Thoracic aorta (tissue), 2 donors: ENCODE results near the gene PER2. TPM values are rescaled to one million over a fixed set of nuclear protein-coding genes. Genes with fewer than 3 reads are reported as not detected.
"Not testable (repeated sequence)": the region's sequence is repeated elsewhere in the genome, so short reads cannot be mapped to it uniquely, and the experiment has no call there.

Experiments used
- ATAC-seq: fragments of 150-250 bp; one replicate; pipeline ENCODE4 v1.8.0; 2017; ENCODE audit warnings: low read depth; ENCODE audit not compliant: insufficient number of reproducible peaks, low FRiP score
- DNase-seq: peaks from one replicate; pipeline ENCODE4 v3.0.0-alpha.2; 2020; ENCODE audit warnings: low spot score
- H3K27ac ChIP-seq, 2 donors: fragments of 200-600 bp; sonication (generic); 1 replicate in 1 of 2; 2 replicates in 1 of 2; pipeline ENCODE4 v1.5.1; 2016; ENCODE audit warnings: mild to moderate bottlenecking in 2 of 2, moderate library complexity in 2 of 2
- H3K27me3 ChIP-seq: fragments of 200-600 bp; sonication (generic); replicated peaks from 2 replicates; pipeline ENCODE4 v1.6.0; 2016; ENCODE audit warnings: mild to moderate bottlenecking; ENCODE audit not compliant: insufficient read depth
- H3K36me3 ChIP-seq: fragments of 200-600 bp; sonication (generic); one replicate; pipeline ENCODE4 v1.5.1; 2016
- H3K4me1 ChIP-seq, 2 donors: fragments of 200-600 bp; sonication (generic); 1 replicate in 1 of 2; 2 replicates in 1 of 2; pipeline versions ENCODE4 v1.5.1 to v1.6.0; 2016; ENCODE audit warnings: low read depth in 2 of 2, mild to moderate bottlenecking in 1 of 2; ENCODE audit not compliant: control insufficient read depth in 1 of 2
- H3K4me3 ChIP-seq: fragments of 200-600 bp; sonication (generic); 2 replicates; pipeline ENCODE4 v1.5.1; 2016; ENCODE audit warnings: mild to moderate bottlenecking
- H3K9me3 ChIP-seq: fragments of 200-600 bp; sonication (generic); 2 replicates; pipeline ENCODE4 v1.5.1; 2016
- total RNA-seq, 2 donors: library from RNA; depleted of rRNA; stranded (reverse); fragments of >200 nt; gene quantifications; one replicate each; pipeline versions ENCODE4 v1.1.0 to v1.2.3, GENCODE V29; 2016
- TF ChIP-seq, protein P1 (sequence below): fragments of 200-600 bp; sonication (generic); IDR thresholded peaks from one replicate; pipeline ENCODE4 v1.5.1; 2019; ENCODE audit warnings: antibody characterized with exemption

The PER2 gene
- total RNA-seq, 2 donors from 2014 or later = 14.2 to 26.2 TPM

DNA sequence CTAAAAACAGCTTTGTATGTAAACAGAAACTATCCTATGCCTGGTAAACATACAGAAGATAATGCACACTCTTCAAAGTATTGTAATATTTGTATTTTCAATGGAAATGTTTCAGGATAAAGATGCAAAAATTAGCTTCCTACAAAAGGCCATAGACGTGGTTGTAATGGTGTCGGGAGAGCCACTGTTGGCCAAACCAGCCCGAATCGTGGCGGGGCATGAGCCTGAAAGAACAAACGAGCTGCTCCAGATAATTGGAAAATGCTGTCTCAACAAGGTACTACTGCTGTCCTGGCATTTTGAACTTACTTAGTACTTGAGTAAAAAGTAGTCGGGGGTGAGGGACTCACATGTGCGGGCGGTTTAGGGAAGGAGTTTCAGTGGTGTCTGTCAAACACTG lies 37.3 kb upstream of the PER2 start:
- peaks cover 6 to 15% of the 10 kb centered on the region in 2 donors for H3K4me1 ChIP-seq
- H3K27ac ChIP-seq = no peak overlapping the region
- TF ChIP-seq, protein P1, sequence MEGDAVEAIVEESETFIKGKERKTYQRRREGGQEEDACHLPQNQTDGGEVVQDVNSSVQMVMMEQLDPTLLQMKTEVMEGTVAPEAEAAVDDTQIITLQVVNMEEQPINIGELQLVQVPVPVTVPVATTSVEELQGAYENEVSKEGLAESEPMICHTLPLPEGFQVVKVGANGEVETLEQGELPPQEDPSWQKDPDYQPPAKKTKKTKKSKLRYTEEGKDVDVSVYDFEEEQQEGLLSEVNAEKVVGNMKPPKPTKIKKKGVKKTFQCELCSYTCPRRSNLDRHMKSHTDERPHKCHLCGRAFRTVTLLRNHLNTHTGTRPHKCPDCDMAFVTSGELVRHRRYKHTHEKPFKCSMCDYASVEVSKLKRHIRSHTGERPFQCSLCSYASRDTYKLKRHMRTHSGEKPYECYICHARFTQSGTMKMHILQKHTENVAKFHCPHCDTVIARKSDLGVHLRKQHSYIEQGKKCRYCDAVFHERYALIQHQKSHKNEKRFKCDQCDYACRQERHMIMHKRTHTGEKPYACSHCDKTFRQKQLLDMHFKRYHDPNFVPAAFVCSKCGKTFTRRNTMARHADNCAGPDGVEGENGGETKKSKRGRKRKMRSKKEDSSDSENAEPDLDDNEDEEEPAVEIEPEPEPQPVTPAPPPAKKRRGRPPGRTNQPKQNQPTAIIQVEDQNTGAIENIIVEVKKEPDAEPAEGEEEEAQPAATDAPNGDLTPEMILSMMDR = no peak
- ATAC-seq (no peak), DNase-seq (no peak)
- H3K9me3 ChIP-seq = no peaks in the 10 kb centered on the region
- H3K4me3 ChIP-seq = no peak overlapping the region
- no peaks in the 10 kb centered on the region for H3K27me3 ChIP-seq
- peaks cover 6% of the 10 kb centered on the region for H3K36me3 ChIP-seq

DNA sequence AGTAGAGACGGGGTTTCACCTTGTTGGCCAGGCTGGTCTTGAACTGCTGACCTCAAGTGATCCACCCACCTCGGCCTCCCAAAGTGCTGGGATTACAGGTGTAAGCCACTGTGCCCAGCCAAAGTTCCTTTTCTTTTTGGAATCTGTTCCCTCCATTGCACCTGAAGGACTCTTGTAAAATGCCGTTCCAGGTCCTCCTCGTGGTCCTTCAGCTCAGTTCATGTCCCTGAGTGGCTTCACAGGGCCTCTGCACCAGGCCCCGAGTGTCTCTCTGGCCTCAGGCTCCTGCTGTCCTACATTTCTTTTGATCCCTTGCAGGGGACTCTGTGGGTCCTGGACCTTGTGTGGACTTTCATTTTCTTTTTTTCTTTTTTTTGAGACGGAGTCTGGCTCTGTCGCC lies 35.8 kb upstream of the PER2 start:
- not testable (repeated sequence) for H3K9me3 ChIP-seq, H3K36me3 ChIP-seq, DNase-seq, H3K4me3 ChIP-seq, H3K27me3 ChIP-seq, ATAC-seq, H3K27ac ChIP-seq
- peaks cover 6 to 22% of the 10 kb centered on the region in 2 donors for H3K4me1 ChIP-seq

DNA sequence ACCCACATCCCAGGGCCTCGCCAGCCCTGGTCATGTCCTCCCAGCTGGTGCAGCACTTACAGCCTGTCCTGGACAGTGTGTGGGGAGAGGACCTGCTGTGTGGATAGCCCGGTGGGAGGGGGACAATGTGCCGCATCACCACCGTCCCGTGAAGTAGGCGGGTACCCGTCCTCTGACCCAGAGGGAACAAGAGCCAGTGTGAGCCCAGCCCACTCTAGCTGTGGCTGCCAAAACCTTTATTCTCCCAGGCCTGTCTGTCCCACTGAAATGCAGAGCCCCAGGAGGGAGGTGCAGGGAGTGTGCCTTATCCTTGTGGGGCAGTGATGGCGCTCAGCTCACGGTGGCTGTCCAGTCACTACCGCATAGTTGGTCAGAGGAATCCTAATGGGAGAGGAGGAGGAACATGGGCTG lies 33.6 kb upstream of the PER2 start:
- H3K36me3 ChIP-seq = peaks cover 6% of the 10 kb centered on the region
- H3K4me3 ChIP-seq = no peak overlapping the region
- H3K9me3 ChIP-seq = no peaks in the 10 kb centered on the region
- H3K27ac ChIP-seq = no peak overlapping the region
- peaks cover 6 to 23% of the 10 kb centered on the region in 2 donors for H3K4me1 ChIP-seq
- TF ChIP-seq, protein P1 = no peak
- no peak for ATAC-seq
- no peaks in the 10 kb centered on the region for H3K27me3 ChIP-seq
- no peak for DNase-seq

DNA sequence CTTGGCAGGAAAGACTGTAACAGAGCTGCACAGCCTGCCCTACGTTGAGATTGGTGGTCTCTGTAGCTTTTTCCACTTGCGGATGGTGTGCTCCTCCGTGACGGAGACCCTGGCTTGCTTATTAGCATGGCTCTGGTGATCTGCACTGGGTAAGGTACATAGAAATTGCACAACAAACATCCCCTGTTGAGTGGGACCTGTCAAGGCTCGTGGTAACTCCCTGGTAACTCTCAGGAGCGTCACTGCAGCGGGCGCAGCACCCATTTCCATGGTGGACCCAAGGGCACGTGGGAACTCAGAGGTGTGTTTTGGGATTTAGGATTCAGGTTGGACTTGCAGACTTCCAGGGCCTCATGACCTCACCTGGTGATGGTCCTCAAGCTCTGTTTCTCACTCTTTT lies 33.1 kb upstream of the PER2 start:
- peaks cover 6 to 23% of the 10 kb centered on the region in 2 donors for H3K4me1 ChIP-seq
- no peak for DNase-seq
- peak overlapping the region; percentile 86 for H3K4me3 ChIP-seq
- no peaks in the 10 kb centered on the region for H3K27me3 ChIP-seq
- TF ChIP-seq, protein P1 = no peak
- H3K27ac ChIP-seq = peak overlapping the region in 1 of 2 donors; percentile 48
- ATAC-seq = no peak
- no peaks in the 10 kb centered on the region for H3K9me3 ChIP-seq
- peaks cover 6% of the 10 kb centered on the region for H3K36me3 ChIP-seq

DNA sequence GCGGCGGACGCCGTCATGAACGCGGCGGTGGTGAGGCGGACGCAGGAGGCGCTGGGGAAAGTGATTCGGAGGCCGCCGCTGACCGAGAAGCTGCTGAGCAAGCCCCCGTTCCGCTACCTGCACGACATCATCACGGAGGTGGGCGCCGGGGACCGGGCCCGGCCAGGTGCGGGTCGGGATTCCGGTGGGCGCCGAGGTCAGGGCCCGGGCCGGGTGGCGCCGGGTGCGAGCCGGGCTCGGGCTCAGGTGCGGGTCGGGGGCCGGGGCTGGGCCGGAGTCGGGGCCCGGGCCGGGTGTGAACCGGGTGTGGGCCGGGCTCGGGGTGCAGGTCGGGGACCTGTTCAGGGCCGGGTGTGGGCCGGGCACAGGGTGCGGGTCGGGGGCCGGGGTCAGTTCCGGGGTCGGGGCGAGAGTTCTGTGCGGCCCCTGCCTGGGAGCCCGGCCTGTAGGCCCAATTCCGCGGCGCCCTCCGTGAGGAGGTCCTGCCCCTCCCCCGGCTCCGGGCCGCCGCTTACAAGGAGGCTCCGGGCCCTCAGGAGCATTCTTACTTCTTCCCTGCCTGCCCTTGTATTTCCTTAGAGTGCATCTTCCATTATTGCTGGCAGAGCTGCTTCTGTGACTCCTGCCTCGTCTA lies 32.4 kb upstream of the PER2 start:
- Histone ChIP-seq H3K36me3 (peaks cover 2% of the 10 kb centered on the region), H3K9me3 (no peaks in the 10 kb centered on the region), H3K27ac (peak overlapping the region in 1 of 2 donors; percentile 48), H3K27me3 (no peaks in the 10 kb centered on the region), H3K4me1 (peaks cover 6 to 23% of the 10 kb centered on the region in 2 donors), H3K4me3 (peak overlapping the region; percentile 86)
- DNase-seq (no peak), ATAC-seq (no peak)
- TF ChIP-seq, protein P1 = no peak

DNA sequence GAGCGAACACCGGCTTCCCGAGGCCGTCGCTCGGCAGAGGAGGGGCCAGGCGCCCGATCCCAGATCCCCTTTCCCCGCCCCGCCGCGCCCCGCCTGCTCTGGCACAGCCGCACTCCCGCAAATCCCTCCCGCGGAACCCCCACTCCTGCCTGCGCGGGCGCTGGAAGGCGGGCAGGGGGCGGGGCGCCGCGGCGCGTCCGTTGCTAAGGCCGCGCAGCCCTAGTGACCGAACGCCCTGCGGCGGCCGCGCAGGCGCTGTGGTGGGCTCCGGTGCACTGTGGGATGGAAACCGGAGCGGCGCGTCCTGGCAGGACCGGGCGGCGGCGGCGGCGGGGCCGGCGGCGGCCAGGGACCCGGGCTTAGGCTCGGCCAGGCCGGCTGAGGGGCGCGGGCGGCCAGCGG lies 31.8 kb upstream of the PER2 start, which contains the start of gene TRAF3IP1:
Gene TRAF3IP1, plus strand, starts transcription at position 273 of the 402 bp plus-strand sequence. CDS start 145 bp downstream, outside the sequence.
- DNase-seq (peak; percentile 69), ATAC-seq (peak; percentile 89)
- Histone ChIP-seq H3K4me1 (peaks cover 6 to 23% of the 10 kb centered on the region in 2 donors), H3K36me3 (no peaks in the 10 kb centered on the region), H3K27me3 (no peaks in the 10 kb centered on the region), H3K9me3 (no peaks in the 10 kb centered on the region), H3K27ac (peak within 1 kb of the TSS in 1 of 2 donors; percentile 48), H3K4me3 (peak within 1 kb of the TSS; percentile 86)
- TF ChIP-seq, protein P1 = no peak
